Measurements from ENCODE around the gene OCIAD2. TPM values are rescaled to one million over a fixed set of nuclear protein-coding genes. Genes with fewer than 3 reads are reported as not detected.
A peak's percentile ranks its signal among the peaks of the same experiment; 100 is the strongest.

OCIAD2 gene
- total RNA-seq, 1 donor from 2014 or later: 30.6 TPM

- H3K27me3 ChIP-seq: no peaks in the 10 kb centered on the region
- H3K9me3 ChIP-seq: no peaks in the 10 kb centered on the region
- ATAC-seq (no peak), DNase-seq (no peak)
- H3K36me3 ChIP-seq: peaks cover 10% of the 10 kb centered on the region
- H3K4me1 ChIP-seq: peaks cover 8% of the 10 kb centered on the region
- no peak overlapping the region for H3K27ac ChIP-seq
- TF ChIP-seq, protein P1, sequence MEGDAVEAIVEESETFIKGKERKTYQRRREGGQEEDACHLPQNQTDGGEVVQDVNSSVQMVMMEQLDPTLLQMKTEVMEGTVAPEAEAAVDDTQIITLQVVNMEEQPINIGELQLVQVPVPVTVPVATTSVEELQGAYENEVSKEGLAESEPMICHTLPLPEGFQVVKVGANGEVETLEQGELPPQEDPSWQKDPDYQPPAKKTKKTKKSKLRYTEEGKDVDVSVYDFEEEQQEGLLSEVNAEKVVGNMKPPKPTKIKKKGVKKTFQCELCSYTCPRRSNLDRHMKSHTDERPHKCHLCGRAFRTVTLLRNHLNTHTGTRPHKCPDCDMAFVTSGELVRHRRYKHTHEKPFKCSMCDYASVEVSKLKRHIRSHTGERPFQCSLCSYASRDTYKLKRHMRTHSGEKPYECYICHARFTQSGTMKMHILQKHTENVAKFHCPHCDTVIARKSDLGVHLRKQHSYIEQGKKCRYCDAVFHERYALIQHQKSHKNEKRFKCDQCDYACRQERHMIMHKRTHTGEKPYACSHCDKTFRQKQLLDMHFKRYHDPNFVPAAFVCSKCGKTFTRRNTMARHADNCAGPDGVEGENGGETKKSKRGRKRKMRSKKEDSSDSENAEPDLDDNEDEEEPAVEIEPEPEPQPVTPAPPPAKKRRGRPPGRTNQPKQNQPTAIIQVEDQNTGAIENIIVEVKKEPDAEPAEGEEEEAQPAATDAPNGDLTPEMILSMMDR (IDR thresholded peaks at IDR 0.05): no peak
- H3K4me3 ChIP-seq: no peak overlapping the region
- intact Hi-C loops (cut with DNase I): no loop called here
Observed at GRCh38 chr4:48901196-48901595, 5.4 kb downstream of the OCIAD2 start.

DNA sequence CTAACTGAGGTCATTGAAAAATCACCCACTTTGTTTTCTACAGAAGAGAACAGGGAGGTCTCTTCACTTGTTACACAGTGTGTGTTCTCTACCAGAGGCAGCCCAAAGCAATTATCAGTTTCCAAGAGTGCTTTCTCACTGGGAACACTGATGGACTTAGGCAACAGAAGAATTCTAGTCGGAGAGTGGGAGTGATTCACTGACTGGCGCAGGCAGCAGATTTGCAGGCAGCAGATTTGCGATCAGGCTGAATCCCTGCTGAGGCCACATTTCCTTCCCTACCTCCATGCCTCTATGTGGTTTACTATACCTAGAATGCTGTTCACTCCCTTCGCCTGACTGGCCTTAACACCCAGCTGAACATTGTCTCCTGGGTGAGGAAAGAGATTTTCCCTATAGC, 6.6 kb downstream of the OCIAD2 start:
- TF ChIP-seq, protein P1 (IDR thresholded peaks at IDR 0.05): no peak
- no peak overlapping the region for H3K27ac ChIP-seq
- no peaks in the 10 kb centered on the region for H3K27me3 ChIP-seq
- intact Hi-C loops (cut with DNase I): no loop called here
- DNase-seq: no peak
- H3K36me3 ChIP-seq: peaks cover 10% of the 10 kb centered on the region
- H3K9me3 ChIP-seq: no peaks in the 10 kb centered on the region
- no peak for ATAC-seq
- H3K4me3 ChIP-seq: no peak overlapping the region
- H3K4me1 ChIP-seq: peaks cover 1% of the 10 kb centered on the region

- no peak overlapping the region for H3K4me3 ChIP-seq
- peaks cover 10% of the 10 kb centered on the region for H3K36me3 ChIP-seq
- H3K27ac ChIP-seq: no peak overlapping the region
- DNase-seq (no peak), ATAC-seq (no peak)
- H3K9me3 ChIP-seq: no peaks in the 10 kb centered on the region
- no peaks in the 10 kb centered on the region for H3K4me1 ChIP-seq
- intact Hi-C loops (cut with DNase I): no loop called here
- TF ChIP-seq, protein P1 (IDR thresholded peaks at IDR 0.05): no peak
- H3K27me3 ChIP-seq: no peaks in the 10 kb centered on the region
Observed at GRCh38 chr4:48899432-48899749, 7.2 kb downstream of the OCIAD2 start.

DNA sequence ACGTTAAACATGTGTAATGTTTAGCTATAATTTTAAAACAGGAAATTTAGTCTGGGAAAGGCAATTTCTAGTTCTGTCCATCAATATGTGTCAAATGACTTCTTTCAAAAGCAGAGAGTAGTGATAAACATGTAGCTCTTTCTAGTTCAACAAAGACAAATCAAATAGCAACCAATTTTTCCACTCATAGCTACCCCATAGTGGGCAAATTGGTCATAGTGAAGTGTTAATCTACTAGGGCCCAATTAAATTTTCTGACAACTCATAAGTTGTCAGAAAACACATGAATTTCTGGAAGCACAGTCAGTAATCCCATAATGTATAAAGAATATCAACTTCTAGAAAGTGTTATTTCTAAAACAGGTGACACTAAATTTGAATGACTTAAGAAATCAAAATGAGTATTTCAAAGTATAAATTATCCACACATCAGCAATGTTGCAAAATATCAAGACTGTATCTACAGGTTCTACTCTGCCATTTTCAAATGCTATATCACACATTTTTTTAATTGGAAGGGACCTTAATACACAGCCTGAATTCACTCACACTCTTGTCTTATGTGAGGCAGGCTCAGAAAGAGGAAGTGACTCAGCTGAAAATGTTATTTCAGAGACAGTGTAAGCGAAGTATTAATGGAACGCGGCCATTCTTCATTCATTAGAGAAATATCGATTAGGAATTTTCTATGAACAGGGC, 7.7 kb downstream of the OCIAD2 start:
- Histone ChIP-seq H3K36me3 (peaks cover 10% of the 10 kb centered on the region), H3K4me1 (no peaks in the 10 kb centered on the region)

GRCh38 chr4:48896845-48897244, 9.7 kb downstream of the OCIAD2 start:
- Histone ChIP-seq H3K27ac (no peak overlapping the region), H3K4me3 (no peak overlapping the region), H3K4me1 (no peaks in the 10 kb centered on the region), H3K27me3 (no peaks in the 10 kb centered on the region), H3K9me3 (no peaks in the 10 kb centered on the region), H3K36me3 (peaks cover 12% of the 10 kb centered on the region)
- TF ChIP-seq, protein P1 (IDR thresholded peaks at IDR 0.05): no peak
- no peak for ATAC-seq
- intact Hi-C loops (cut with DNase I): no loop called here
- no peak for DNase-seq

More for the DNA sequence above, 7.7 kb downstream of the OCIAD2 start:
- no peak overlapping the region for H3K4me3 ChIP-seq
- intact Hi-C loops (cut with DNase I): no loop called here
- H3K27ac ChIP-seq: no peak overlapping the region
- no peaks in the 10 kb centered on the region for H3K9me3 ChIP-seq
- TF ChIP-seq, protein P1 (IDR thresholded peaks at IDR 0.05): no peak
- no peak for DNase-seq
- no peaks in the 10 kb centered on the region for H3K27me3 ChIP-seq
- ATAC-seq: peak; percentile 39
